K562 (cell line): ENCODE measurements around the gene DYNLT2. TPM values are rescaled to one million over a fixed set of nuclear protein-coding genes. Genes with fewer than 3 reads are reported as not detected.

Experiments used
- CBX1 ChIP-seq: sonication (generic); IDR thresholded peaks from 2 replicates; pipeline ENCODE4 v1.6.1; 2016; ENCODE audit warnings: antibody characterized with exemption, low read depth, mild to moderate bottlenecking
- CUX1 ChIP-seq: fragments of 200-800 bp; sonication (Bioruptor generic); IDR thresholded peaks from 2 replicates; pipeline ENCODE4 v1.6.1; 2016; ENCODE audit warnings: missing genetic modification characterization, missing compliant biosample characterization
- GTF2E2 ChIP-seq: fragments of 200-800 bp; sonication (Bioruptor generic); IDR thresholded peaks from 2 replicates; pipeline ENCODE4 v1.6.1; 2016; ENCODE audit warnings: missing genetic modification characterization, missing compliant biosample characterization
- HCFC1 ChIP-seq: IDR thresholded peaks from 2 replicates; pipeline ENCODE4 v1.6.1; 2012; ENCODE audit warnings: low read depth, low read length, improper control_type of control experiment
- HDGF ChIP-seq: fragments of 450-650 bp; IDR thresholded peaks from 2 replicates; pipeline ENCODE4 v1.6.1; 2016
- HNRNPL ChIP-seq: fragments of 200-400 bp; formaldehyde crosslinking; IDR thresholded peaks from 2 replicates; pipeline ENCODE4 v1.6.1; 2017; ENCODE audit warnings: low read depth, mild to moderate bottlenecking, low read length
- KLF1 ChIP-seq: fragments of 450-650 bp; IDR thresholded peaks from 2 replicates; pipeline ENCODE4 v1.6.1; 2016; ENCODE audit warnings: missing genetic modification characterization, missing compliant biosample characterization
- MTA3 ChIP-seq: fragments of 450-650 bp; formaldehyde crosslinking; IDR thresholded peaks from 2 replicates; pipeline ENCODE4 v1.6.1; 2017; ENCODE audit warnings: mild to moderate bottlenecking, borderline replicate concordance
- NCOA2 ChIP-seq, 2 experiments: fragments of 450-650 bp; IDR thresholded peaks; 2 replicates each; pipeline ENCODE4 v1.6.1; 2018; ENCODE audit warnings: mild to moderate bottlenecking in 2 of 2, moderate library complexity in 1 of 2; ENCODE audit not compliant: partially characterized antibody in 2 of 2
- NFE2 ChIP-seq: IDR thresholded peaks from 2 replicates; pipeline ENCODE4 v1.6.1; 2014; ENCODE audit warnings: antibody characterized with exemption, low read depth
- RCOR1 ChIP-seq, 2 experiments: IDR thresholded peaks; 2 replicates each; pipeline ENCODE4 v1.6.1; 2012; ENCODE audit warnings: low read depth in 2 of 2, low read length in 2 of 2, borderline replicate concordance in 1 of 2, improper control_type of control experiment in 1 of 2
- SREBF1 ChIP-seq: fragments of 150-350 bp; IDR thresholded peaks from 2 replicates; pipeline ENCODE4 v1.6.1; 2014; ENCODE audit warnings: antibody characterized with exemption, low read depth, low read length, borderline replicate concordance
- STAT5A ChIP-seq: IDR thresholded peaks from 2 replicates; pipeline ENCODE4 v1.6.1; 2012; ENCODE audit warnings: low read length, inconsistent platforms, borderline replicate concordance
- TAF15 ChIP-seq: fragments of 200-400 bp; formaldehyde crosslinking; IDR thresholded peaks from 2 replicates; pipeline ENCODE4 v1.6.1; 2017; ENCODE audit warnings: mild to moderate bottlenecking, low read depth, low read length, moderate library complexity
- TRIM25 ChIP-seq: fragments of 450-650 bp; IDR thresholded peaks from 2 replicates; pipeline ENCODE4 v1.7.0; 2016; ENCODE audit warnings: borderline replicate concordance
- U2AF1 ChIP-seq: fragments of 200-400 bp; formaldehyde crosslinking; optimal IDR thresholded peaks from 2 replicates; pipeline ENCODE3; 2017; ENCODE audit warnings: mild to moderate bottlenecking, low read depth, low read length, moderate library complexity
- ZNF23 ChIP-seq: fragments of 250-450 bp; sonication (Bioruptor Pico); IDR thresholded peaks from 2 replicates; pipeline ENCODE4 v1.4.0; 2020; ENCODE audit warnings: mild to moderate bottlenecking
- polyA plus RNA-seq, 8 experiments: library from polyadenylated mRNA; depleted of rRNA in 4 of 8; stranded (reverse) in 5 of 8; unstranded in 3 of 8; fragments of >200 nt; fragmentation: Nextera tagmentation in 2 of 8; fragmentation: Illumina TruSeq in 1 of 8; extraction: Ambion mirVana in 2 of 8; extraction: Trizol in 1 of 8; gene quantifications; 2 replicates each; pipeline versions ENCODE4 v1.2.1 to v1.2.3, GENCODE V29; 2011 to 2014; ENCODE audit warnings: inconsistent platforms in 1 of 8, missing spikeins in 1 of 8
- total RNA-seq, 7 experiments: library from RNA; depleted of rRNA in 6 of 7; stranded (reverse); fragments of >200 nt in 6 of 7; fragmentation: Illumina TruSeq in 2 of 7; extraction: Trizol in 2 of 7; gene quantifications; 2 replicates each; pipeline versions ENCODE4 v1.2.1 to v1.2.3, GENCODE V29; 2011 to 2021; ENCODE audit warnings: low replicate concordance in 1 of 7
- TF ChIP-seq, protein P1 (sequence below), 2 experiments: fragments of 450-650 bp in 1 of 2; sonication (generic) in 1 of 2; formaldehyde crosslinking in 1 of 2; IDR thresholded peaks in 1 of 2; conservative IDR thresholded peaks in 1 of 2; 2 replicates each; pipeline versions ENCODE4 v1.6.1 to v1.8.1; 2016 to 2023; ENCODE audit warnings: mild to moderate bottlenecking in 2 of 2, moderate library complexity in 2 of 2, inconsistent platforms in 1 of 2, missing genetic modification reagents in 1 of 2
- TF ChIP-seq, protein P2 (sequence below): sonication (generic); formaldehyde crosslinking; IDR thresholded peaks from 2 replicates; pipeline ENCODE4 v1.9.0; 2022; ENCODE audit warnings: mild to moderate bottlenecking, missing genetic modification reagents

The DYNLT2 gene
- total and polyA plus RNA-seq, 9 of the 15 experiments (the other 6 are each of a cell fraction or from before 2014, with no cell fraction given) = 2.0 to 12.8 (median 6.3) TPM

GRCh38 chr6:169751242-169752073 is at the start of gene DYNLT2, which contains the start of gene ERMARD (continued):
- TF ChIP-seq TAF15 (no peak), HNRNPL (peak; percentile 90; the same call in 1 of the 2 replicates), MTA3 (peak; percentile 93), NCOA2 (IDR thresholded peaks at IDR 0.05; ENCODE audit: partially characterized antibody in 2 of 2) (no peak), RCOR1 (IDR thresholded peaks at IDR 0.05; ENCODE audit: borderline replicate concordance in 1 of 2, low read depth in 2 of 2, low read length in 2 of 2) (0 out of 4 replicates have a peak, but pooled peaks of 1 of the 2 experiments have one; percentile 20), TRIM25 (no peak), CBX1 (peak; percentile 88), HCFC1 (peak; percentile 92), STAT5A (peak; percentile 32; the same call in 1 of the 2 replicates), CUX1 (CRISPR knock-in tag) (no peak), GTF2E2 (peak; percentile 87), SREBF1 (no peak), U2AF1 (peak; percentile 93), ZNF23 (no peak), HDGF (0 out of 2 replicates have a peak, but pooled peaks have one; percentile 14), NFE2 (no peak), KLF1 (tag) (peak; percentile 98)
- TF ChIP-seq, protein P1, sequence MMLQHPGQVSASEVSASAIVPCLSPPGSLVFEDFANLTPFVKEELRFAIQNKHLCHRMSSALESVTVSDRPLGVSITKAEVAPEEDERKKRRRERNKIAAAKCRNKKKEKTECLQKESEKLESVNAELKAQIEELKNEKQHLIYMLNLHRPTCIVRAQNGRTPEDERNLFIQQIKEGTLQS (IDR thresholded peaks at IDR 0.05) = no peak
- TF ChIP-seq, protein P1 (CRISPR knock-in tag; conservative IDR thresholded peaks at IDR 0.05) = peak; percentile 81
- TF ChIP-seq, protein P2, sequence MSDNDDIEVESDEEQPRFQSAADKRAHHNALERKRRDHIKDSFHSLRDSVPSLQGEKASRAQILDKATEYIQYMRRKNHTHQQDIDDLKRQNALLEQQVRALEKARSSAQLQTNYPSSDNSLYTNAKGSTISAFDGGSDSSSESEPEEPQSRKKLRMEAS (CRISPR knock-in tag) = peak; percentile 93
